Lower lobe of right lung (tissue), 2 donors: Measurements from ENCODE around the gene FXYD5. TPM values are rescaled to one million over a fixed set of nuclear protein-coding genes. Genes with fewer than 3 reads are reported as not detected.

Source experiments
- ATAC-seq, 2 donors: fragments of 200-7000 bp; cut with Tn5 transposase; one replicate each; pipeline ENCODE4 v1.9.1; 2020 to 2022; ENCODE audit warnings: mild to moderate bottlenecking in 2 of 2, moderate library complexity in 2 of 2
- DNase-seq: peaks from one replicate; pipeline ENCODE4 v3.0.0-alpha.2; 2020
- H3K27ac ChIP-seq: fragments of 200-600 bp; one replicate; pipeline ENCODE4 v1.8.0; 2022
- H3K27me3 ChIP-seq: fragments of 200-600 bp; one replicate; pipeline ENCODE4 v1.8.0; 2022; ENCODE audit warnings: low read depth
- H3K36me3 ChIP-seq: fragments of 200-600 bp; one replicate; pipeline ENCODE4 v1.8.0; 2022; ENCODE audit warnings: mild to moderate bottlenecking
- H3K4me1 ChIP-seq: fragments of 200-600 bp; one replicate; pipeline ENCODE4 v1.8.0; 2022
- H3K4me3 ChIP-seq: fragments of 200-600 bp; one replicate; pipeline ENCODE4 v1.8.0; 2022; ENCODE audit warnings: mild to moderate bottlenecking
- H3K9me3 ChIP-seq: fragments of 200-600 bp; one replicate; pipeline ENCODE4 v1.8.0; 2022
- intact Hi-C: fragments of 100-400 bp; cut with DNase I; formaldehyde crosslinking; loops from one replicate; pipeline ENCODE4 v1.11.0; 2022
- total RNA-seq: library from RNA; stranded (reverse); fragmentation: NEBNext Ultra II Directional; extraction: Animal tissue kit (Norgen Biotek cat#: 25700); gene quantifications from one replicate; pipeline ENCODE4 v1.2.1, GENCODE V29; 2021
- TF ChIP-seq, protein P1 (sequence below): fragments of 200-600 bp; IDR thresholded peaks from one replicate; pipeline ENCODE4 v1.8.0; 2022; ENCODE audit warnings: antibody characterized with exemption, mild to moderate bottlenecking
- donor health status: DM: no; HTN: yes; CAD: no; lungs with severe emphysema.

FXYD5 gene
- total RNA-seq, 1 donor from 2014 or later: 152 TPM

GRCh38 chr19:35133826-35134225, 20.7 kb upstream of the FXYD5 start:
- intact Hi-C loops: no loop called here
- Histone ChIP-seq H3K36me3 (no peaks in the 10 kb centered on the region), H3K27ac (peak overlapping the region; percentile 11), H3K4me3 (peak overlapping the region; percentile 19), H3K9me3 (no peaks in the 10 kb centered on the region), H3K4me1 (peaks cover 15% of the 10 kb centered on the region), H3K27me3 (no peaks in the 10 kb centered on the region)
- TF ChIP-seq, protein P1, sequence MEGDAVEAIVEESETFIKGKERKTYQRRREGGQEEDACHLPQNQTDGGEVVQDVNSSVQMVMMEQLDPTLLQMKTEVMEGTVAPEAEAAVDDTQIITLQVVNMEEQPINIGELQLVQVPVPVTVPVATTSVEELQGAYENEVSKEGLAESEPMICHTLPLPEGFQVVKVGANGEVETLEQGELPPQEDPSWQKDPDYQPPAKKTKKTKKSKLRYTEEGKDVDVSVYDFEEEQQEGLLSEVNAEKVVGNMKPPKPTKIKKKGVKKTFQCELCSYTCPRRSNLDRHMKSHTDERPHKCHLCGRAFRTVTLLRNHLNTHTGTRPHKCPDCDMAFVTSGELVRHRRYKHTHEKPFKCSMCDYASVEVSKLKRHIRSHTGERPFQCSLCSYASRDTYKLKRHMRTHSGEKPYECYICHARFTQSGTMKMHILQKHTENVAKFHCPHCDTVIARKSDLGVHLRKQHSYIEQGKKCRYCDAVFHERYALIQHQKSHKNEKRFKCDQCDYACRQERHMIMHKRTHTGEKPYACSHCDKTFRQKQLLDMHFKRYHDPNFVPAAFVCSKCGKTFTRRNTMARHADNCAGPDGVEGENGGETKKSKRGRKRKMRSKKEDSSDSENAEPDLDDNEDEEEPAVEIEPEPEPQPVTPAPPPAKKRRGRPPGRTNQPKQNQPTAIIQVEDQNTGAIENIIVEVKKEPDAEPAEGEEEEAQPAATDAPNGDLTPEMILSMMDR: no peak
- DNase-seq: no peak
- ATAC-seq: no peak

GRCh38 chr19:35134601-35135242, 19.8 kb upstream of the FXYD5 start, which contains the start of gene LGI4:
Gene LGI4, minus strand, starts transcription at chr19:35135059. Its CDS starts 379 bp downstream, at chr19:35134680.
- intact Hi-C loops: no loop called here
- no peak for DNase-seq
- TF ChIP-seq, protein P1: no peak
- no peaks in the 10 kb centered on the region for H3K9me3 ChIP-seq
- peak within 1 kb of the TSS; percentile 19 for H3K4me3 ChIP-seq
- H3K27me3 ChIP-seq: no peaks in the 10 kb centered on the region
- H3K36me3 ChIP-seq: no peaks in the 10 kb centered on the region
- no peak for ATAC-seq
- peak within 1 kb of the TSS; percentile 46 for H3K27ac ChIP-seq
- H3K4me1 ChIP-seq: peaks cover 15% of the 10 kb centered on the region

DNA sequence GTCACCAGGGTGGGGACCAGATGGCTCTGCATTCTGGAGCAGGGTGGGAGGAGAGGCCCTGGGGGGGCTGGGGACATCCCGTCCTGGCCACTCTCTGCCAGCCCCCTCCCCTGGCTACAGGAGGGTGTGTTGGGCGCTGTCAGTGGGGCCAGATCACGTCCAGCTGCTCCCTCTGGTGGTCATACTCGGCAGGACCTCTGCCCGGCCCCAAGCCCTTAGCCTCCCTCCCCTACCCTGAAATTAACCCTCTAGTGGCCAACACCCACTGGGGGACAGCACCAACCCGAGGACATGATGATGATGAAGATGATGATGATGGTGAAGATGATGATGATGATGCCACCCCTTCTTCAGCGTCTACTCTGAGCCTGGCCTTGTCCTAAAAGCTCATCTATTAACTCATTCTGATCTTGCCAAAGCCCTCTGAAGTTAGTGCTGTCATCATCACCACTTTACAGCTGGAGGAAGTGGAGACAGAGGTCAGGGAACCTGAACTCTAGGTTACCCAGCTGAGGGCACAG, 19.1 kb upstream of the FXYD5 start:
- peak overlapping the region; percentile 46 for H3K27ac ChIP-seq
- ATAC-seq (peak; percentile 78 to 80), DNase-seq (peak; percentile 83)
- H3K9me3 ChIP-seq: no peaks in the 10 kb centered on the region
- intact Hi-C loops: no loop called here
- TF ChIP-seq, protein P1: peak; percentile 92
- no peaks in the 10 kb centered on the region for H3K27me3 ChIP-seq
- H3K36me3 ChIP-seq: no peaks in the 10 kb centered on the region
- H3K4me3 ChIP-seq: peak overlapping the region; percentile 7
- H3K4me1 ChIP-seq: peaks cover 17% of the 10 kb centered on the region

- Histone ChIP-seq H3K9me3 (no peaks in the 10 kb centered on the region), H3K27ac (no peak overlapping the region), H3K27me3 (no peaks in the 10 kb centered on the region), H3K4me3 (no peak overlapping the region), H3K4me1 (peaks cover 18% of the 10 kb centered on the region), H3K36me3 (no peaks in the 10 kb centered on the region)
- TF ChIP-seq, protein P1: no peak
- no peak for DNase-seq
- intact Hi-C loops: no loop called here
- ATAC-seq: no peak
Observed at GRCh38 chr19:35136231-35136630, 18.3 kb upstream of the FXYD5 start.

DNA sequence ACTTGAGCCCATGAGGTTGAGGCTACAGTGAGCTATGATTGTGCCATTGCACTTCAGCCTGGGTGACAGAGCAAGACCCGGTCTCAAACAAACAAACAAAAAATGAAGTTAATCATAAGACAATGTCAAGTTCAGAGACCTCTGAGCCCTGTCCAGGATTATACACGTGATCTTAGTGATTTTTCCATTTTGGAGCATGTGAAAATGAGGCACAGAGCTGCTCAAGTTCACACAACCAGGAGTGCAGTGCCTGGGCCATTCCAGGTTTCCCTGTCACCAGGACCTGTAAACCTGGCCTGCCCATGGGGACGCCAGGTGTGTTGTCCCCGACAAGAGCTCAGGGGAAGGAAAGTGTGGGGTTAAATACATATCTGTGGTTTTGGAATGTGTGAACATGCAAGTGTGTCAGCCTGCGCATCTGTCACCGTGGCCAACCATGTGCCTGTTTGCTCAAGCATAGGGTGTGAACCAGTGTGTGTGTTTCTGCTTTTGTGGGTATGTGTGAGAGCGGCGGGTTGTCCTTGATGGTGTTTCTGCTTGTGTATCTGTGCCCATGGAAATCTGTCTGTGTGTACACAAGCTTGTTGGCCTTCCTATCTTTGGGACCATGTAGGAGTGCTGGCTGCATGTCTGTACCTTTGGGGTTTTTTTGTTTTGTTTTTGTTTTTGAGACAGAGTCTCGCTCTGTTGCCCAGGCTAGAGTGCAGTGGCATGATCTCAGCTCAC, 17.4 kb upstream of the FXYD5 start:
- Histone ChIP-seq H3K9me3 (no peaks in the 10 kb centered on the region), H3K27ac (no peak overlapping the region), H3K27me3 (peaks cover under 1% of the 10 kb centered on the region), H3K36me3 (no peaks in the 10 kb centered on the region), H3K4me1 (peaks cover 26% of the 10 kb centered on the region), H3K4me3 (no peak overlapping the region)
- TF ChIP-seq, protein P1: no peak
- intact Hi-C loops: no loop called here
- no peak for DNase-seq
- ATAC-seq: no peak
